ENCODE results near the gene UBA1. TPM values are rescaled to one million over a fixed set of nuclear protein-coding genes. Genes with fewer than 3 reads are reported as not detected.
A peak's percentile ranks its signal among the peaks of the same experiment; 100 is the strongest.

UBA1 gene
- total RNA-seq, 1 donor from 2014 or later = 168 TPM

- no peak overlapping the region for H3K4me3 ChIP-seq
- H3K9me3 ChIP-seq = no peaks in the 10 kb centered on the region
- intact Hi-C loops (cut with DNase I) = no loop called here
- H3K27me3 ChIP-seq = no peaks in the 10 kb centered on the region
- TF ChIP-seq POLR2AphosphoS5 (IDR thresholded peaks at IDR 0.05; ENCODE audit: insufficient read depth in 1 of 2, low read depth in 1 of 2) (no peak), POLR2A (IDR thresholded peaks at IDR 0.05) (no peak)
- TF ChIP-seq, protein P1, sequence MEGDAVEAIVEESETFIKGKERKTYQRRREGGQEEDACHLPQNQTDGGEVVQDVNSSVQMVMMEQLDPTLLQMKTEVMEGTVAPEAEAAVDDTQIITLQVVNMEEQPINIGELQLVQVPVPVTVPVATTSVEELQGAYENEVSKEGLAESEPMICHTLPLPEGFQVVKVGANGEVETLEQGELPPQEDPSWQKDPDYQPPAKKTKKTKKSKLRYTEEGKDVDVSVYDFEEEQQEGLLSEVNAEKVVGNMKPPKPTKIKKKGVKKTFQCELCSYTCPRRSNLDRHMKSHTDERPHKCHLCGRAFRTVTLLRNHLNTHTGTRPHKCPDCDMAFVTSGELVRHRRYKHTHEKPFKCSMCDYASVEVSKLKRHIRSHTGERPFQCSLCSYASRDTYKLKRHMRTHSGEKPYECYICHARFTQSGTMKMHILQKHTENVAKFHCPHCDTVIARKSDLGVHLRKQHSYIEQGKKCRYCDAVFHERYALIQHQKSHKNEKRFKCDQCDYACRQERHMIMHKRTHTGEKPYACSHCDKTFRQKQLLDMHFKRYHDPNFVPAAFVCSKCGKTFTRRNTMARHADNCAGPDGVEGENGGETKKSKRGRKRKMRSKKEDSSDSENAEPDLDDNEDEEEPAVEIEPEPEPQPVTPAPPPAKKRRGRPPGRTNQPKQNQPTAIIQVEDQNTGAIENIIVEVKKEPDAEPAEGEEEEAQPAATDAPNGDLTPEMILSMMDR (IDR thresholded peaks at IDR 0.05) = no peak
- DNase-seq (ENCODE audit: extremely low spot score in 2 of 2) = no peak
- H3K27ac ChIP-seq = no peak overlapping the region
- peaks cover 7 to 87% of the 10 kb centered on the region in 2 donors for H3K36me3 ChIP-seq
- H3K4me1 ChIP-seq = peaks cover 12% of the 10 kb centered on the region
Measured at GRCh38 chrX:47212381-47213293, 19.0 kb downstream of the UBA1 start.

DNA sequence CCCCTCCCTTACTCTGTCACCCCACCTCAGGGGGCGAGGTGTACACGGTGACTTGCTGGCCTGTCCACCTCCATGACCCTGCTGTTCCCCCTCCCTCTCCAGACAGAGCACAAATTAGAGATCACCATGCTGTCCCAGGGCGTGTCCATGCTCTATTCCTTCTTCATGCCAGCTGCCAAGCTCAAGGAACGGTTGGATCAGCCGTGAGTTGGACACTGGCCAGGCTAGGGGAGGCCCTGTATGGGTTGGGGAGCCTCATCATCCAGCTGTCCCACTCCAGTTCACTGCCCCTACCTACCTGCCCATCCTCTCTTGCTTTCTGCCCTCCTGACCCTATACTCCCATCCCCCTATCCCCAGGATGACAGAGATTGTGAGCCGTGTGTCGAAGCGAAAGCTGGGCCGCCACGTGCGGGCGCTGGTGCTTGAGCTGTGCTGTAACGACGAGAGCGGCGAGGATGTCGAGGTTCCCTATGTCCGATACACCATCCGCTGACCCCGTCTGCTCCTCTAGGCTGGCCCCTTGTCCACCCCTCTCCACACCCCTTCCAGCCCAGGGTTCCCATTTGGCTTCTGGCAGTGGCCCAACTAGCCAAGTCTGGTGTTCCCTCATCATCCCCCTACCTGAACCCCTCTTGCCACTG is 20.9 kb downstream of the UBA1 start:
- H3K36me3 ChIP-seq = peaks cover 6 to 69% of the 10 kb centered on the region in 2 donors
- peaks cover 19% of the 10 kb centered on the region for H3K4me1 ChIP-seq
- TF ChIP-seq, protein P1 (IDR thresholded peaks at IDR 0.05) = no peak
- TF ChIP-seq POLR2AphosphoS5 (IDR thresholded peaks at IDR 0.05; ENCODE audit: insufficient read depth in 1 of 2, low read depth in 1 of 2) (no peak), POLR2A (IDR thresholded peaks at IDR 0.05) (no peak)
- H3K9me3 ChIP-seq = no peaks in the 10 kb centered on the region
- no peak for DNase-seq (ENCODE audit: extremely low spot score in 2 of 2)
- no peak overlapping the region for H3K27ac ChIP-seq
- H3K4me3 ChIP-seq = no peak overlapping the region
- no peaks in the 10 kb centered on the region for H3K27me3 ChIP-seq
- intact Hi-C loops (cut with DNase I) = no loop called here

DNA sequence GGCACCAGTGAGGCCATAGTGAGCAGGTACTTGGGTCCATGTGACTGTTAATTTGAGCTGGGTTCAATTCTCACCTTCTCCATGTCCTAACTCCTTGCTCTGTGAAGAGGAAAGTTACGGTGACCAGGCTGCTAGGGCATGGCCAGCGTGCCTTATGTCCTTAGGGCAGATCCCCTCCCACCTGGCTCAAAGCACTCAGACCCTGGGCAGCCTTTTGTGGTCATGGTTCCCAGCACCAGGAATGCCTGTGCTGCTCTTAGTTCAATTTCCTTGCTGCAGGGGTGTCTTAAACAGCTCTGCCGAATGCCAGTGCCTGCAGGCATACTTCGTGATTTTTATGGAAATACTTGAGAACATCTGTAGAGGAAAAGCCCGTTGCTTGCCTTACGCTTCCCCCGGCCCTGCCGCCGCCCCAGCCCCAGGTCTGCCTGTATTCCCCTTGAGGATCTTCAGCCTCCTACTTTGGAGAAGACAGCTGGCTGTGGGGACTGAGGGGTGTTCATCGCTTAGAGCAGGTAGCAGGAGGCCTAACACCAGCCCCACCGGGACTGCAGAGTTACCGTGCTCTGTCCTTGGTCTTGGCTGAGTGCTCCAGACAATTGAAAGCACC is 21.8 kb downstream of the UBA1 start:
- H3K36me3 ChIP-seq = peaks cover 0 to 61% of the 10 kb centered on the region in 2 donors
- H3K4me3 ChIP-seq = no peak overlapping the region
- intact Hi-C loops (cut with DNase I) = no loop called here
- TF ChIP-seq POLR2A (IDR thresholded peaks at IDR 0.05) = no peak
- TF ChIP-seq, protein P1 (IDR thresholded peaks at IDR 0.05) = no peak
- no peak for TF ChIP-seq POLR2AphosphoS5 (IDR thresholded peaks at IDR 0.05; ENCODE audit: insufficient read depth in 1 of 2, low read depth in 1 of 2)
- DNase-seq (ENCODE audit: extremely low spot score in 2 of 2) = no peak
- no peak overlapping the region for H3K27ac ChIP-seq
- H3K9me3 ChIP-seq = no peaks in the 10 kb centered on the region
- H3K27me3 ChIP-seq = no peaks in the 10 kb centered on the region
- peaks cover 27% of the 10 kb centered on the region for H3K4me1 ChIP-seq

DNA sequence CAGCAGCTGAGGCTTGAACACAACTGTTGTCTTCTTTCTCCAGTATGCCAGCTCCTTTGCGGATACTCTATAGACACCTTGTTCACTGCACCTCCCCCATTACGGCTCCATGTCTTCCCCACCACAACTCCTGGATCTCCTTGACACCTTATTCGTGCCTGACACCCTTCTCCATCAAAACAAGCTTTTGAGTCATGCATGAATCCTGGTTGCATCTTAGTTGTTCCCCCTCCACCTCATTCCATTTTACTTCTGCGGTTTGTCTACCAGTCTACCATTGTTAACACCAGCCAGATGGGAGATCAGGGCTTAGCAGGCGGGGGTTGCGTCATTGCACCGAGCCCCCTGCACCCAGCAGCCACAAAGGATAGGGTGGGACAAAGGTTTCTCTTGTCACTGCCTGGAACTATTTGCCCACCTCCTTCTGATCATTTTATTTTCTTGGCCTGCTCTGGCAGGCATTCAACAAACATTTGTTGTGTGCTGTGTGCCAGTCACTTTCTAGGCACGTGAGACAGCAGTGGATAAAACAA is 22.8 kb downstream of the UBA1 start:
- TF ChIP-seq POLR2AphosphoS5 (IDR thresholded peaks at IDR 0.05; ENCODE audit: insufficient read depth in 1 of 2, low read depth in 1 of 2) (no peak), POLR2A (IDR thresholded peaks at IDR 0.05) (no peak)
- TF ChIP-seq, protein P1 (IDR thresholded peaks at IDR 0.05) = no peak
- Histone ChIP-seq H3K4me3 (no peak overlapping the region), H3K4me1 (peaks cover 34% of the 10 kb centered on the region), H3K9me3 (no peaks in the 10 kb centered on the region), H3K27me3 (no peaks in the 10 kb centered on the region), H3K36me3 (peaks cover 0 to 50% of the 10 kb centered on the region in 2 donors), H3K27ac (peak overlapping the region; percentile 92)
- intact Hi-C loops (cut with DNase I) = no loop called here
- no peak for DNase-seq (ENCODE audit: extremely low spot score in 2 of 2)

Measured in vagina (tissue), 2 donors.